ENCODE data around the gene LTBP3. TPM values are rescaled to one million over a fixed set of nuclear protein-coding genes. Genes with fewer than 3 reads are reported as not detected.

The LTBP3 gene
- total and polyA plus RNA-seq, 2 of the 13 experiments (the other 11 are each of a cell fraction or from before 2014, with no cell fraction given) = 12.2 to 68.1 TPM

- TF ChIP-seq, protein P1, sequence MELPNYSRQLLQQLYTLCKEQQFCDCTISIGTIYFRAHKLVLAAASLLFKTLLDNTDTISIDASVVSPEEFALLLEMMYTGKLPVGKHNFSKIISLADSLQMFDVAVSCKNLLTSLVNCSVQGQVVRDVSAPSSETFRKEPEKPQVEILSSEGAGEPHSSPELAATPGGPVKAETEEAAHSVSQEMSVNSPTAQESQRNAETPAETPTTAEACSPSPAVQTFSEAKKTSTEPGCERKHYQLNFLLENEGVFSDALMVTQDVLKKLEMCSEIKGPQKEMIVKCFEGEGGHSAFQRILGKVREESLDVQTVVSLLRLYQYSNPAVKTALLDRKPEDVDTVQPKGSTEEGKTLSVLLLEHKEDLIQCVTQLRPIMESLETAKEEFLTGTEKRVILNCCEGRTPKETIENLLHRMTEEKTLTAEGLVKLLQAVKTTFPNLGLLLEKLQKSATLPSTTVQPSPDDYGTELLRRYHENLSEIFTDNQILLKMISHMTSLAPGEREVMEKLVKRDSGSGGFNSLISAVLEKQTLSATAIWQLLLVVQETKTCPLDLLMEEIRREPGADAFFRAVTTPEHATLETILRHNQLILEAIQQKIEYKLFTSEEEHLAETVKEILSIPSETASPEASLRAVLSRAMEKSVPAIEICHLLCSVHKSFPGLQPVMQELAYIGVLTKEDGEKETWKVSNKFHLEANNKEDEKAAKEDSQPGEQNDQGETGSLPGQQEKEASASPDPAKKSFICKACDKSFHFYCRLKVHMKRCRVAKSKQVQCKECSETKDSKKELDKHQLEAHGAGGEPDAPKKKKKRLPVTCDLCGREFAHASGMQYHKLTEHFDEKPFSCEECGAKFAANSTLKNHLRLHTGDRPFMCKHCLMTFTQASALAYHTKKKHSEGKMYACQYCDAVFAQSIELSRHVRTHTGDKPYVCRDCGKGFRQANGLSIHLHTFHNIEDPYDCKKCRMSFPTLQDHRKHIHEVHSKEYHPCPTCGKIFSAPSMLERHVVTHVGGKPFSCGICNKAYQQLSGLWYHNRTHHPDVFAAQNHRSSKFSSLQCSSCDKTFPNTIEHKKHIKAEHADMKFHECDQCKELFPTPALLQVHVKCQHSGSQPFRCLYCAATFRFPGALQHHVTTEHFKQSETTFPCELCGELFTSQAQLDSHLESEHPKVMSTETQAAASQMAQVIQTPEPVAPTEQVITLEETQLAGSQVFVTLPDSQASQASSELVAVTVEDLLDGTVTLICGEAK (IDR thresholded peaks at IDR 0.05) = no peak
- TF ChIP-seq, protein P1 (CRISPR knock-in tag; IDR thresholded peaks at IDR 0.05) = no peak
- TF ChIP-seq ZNF619 (CRISPR knock-in tag; IDR thresholded peaks at IDR 0.05) = no peak
- no peak for TF ChIP-seq PLRG1 (conservative IDR thresholded peaks at IDR 0.05)
- TF ChIP-seq CEBPB (IDR thresholded peaks at IDR 0.05; ENCODE audit: borderline replicate concordance, low read depth, low read length) = no peak
- TF ChIP-seq, protein P2, sequence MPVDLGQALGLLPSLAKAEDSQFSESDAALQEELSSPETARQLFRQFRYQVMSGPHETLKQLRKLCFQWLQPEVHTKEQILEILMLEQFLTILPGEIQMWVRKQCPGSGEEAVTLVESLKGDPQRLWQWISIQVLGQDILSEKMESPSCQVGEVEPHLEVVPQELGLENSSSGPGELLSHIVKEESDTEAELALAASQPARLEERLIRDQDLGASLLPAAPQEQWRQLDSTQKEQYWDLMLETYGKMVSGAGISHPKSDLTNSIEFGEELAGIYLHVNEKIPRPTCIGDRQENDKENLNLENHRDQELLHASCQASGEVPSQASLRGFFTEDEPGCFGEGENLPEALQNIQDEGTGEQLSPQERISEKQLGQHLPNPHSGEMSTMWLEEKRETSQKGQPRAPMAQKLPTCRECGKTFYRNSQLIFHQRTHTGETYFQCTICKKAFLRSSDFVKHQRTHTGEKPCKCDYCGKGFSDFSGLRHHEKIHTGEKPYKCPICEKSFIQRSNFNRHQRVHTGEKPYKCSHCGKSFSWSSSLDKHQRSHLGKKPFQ (CRISPR knock-in tag; IDR thresholded peaks at IDR 0.05; ENCODE audit: insufficient replicate concordance) = no peak
- 0 out of 4 replicates have a peak, but pooled peaks of 1 of the 2 experiments have one; percentile 17 for TF ChIP-seq EP300 (IDR thresholded peaks at IDR 0.05; ENCODE audit: low read depth in 2 of 2, low read length in 2 of 2)
- no peak for TF ChIP-seq EP300 (CRISPR knock-in tag; IDR thresholded peaks at IDR 0.05; ENCODE audit: borderline replicate concordance)
- no peak for TF ChIP-seq DR1 (CRISPR knock-in tag; IDR thresholded peaks at IDR 0.05)
- TF ChIP-seq IRF9 (CRISPR knock-in tag; IDR thresholded peaks at IDR 0.05; ENCODE audit: borderline replicate concordance) = no peak
- TF ChIP-seq ARID4A (CRISPR knock-in tag; IDR thresholded peaks at IDR 0.05; ENCODE audit: borderline replicate concordance) = peak; percentile 58; the same call in 1 of the 2 replicates
- no peak for TF ChIP-seq EED (CRISPR knock-in tag; IDR thresholded peaks at IDR 0.05)
Observed at GRCh38 chr11:65546217-65546958, 11.8 kb downstream of the LTBP3 start (continued).
